Measurements from ENCODE around the gene MTA2. TPM values are rescaled to one million over a fixed set of nuclear protein-coding genes. Genes with fewer than 3 reads are reported as not detected.

MTA2 gene
- total RNA-seq, 1 experiment from 2014 or later: 241 TPM

GRCh38 chr11:62646825-62647608 lies 45.4 kb upstream of the MTA2 start:
- ChIA-PET POLR2A (ENCODE audit: low non-redundant PET) (interaction anchor here (0.6 to 0.8 kb wide), 2 partner anchors 18 to 19 kb away, joined by 3 to 9 read pairs; partner anchors contain the start of gene C11orf98), CTCF (no interaction called here)
- H3K27ac ChIP-seq (ENCODE audit: low read depth, low read length, poor library complexity, severe bottlenecking): peak overlapping the region; percentile 97
- H3K36me3 ChIP-seq (ENCODE audit: insufficient read depth, low read length, poor library complexity, severe bottlenecking): peaks cover 47% of the 10 kb centered on the region
- no TSS peak for BruUV-seq (replicated peaks)
- intact Hi-C loops (cut with micrococcal nuclease; ENCODE audit: unreplicated experiment): no loop called here
- TF ChIP-seq, protein P1, sequence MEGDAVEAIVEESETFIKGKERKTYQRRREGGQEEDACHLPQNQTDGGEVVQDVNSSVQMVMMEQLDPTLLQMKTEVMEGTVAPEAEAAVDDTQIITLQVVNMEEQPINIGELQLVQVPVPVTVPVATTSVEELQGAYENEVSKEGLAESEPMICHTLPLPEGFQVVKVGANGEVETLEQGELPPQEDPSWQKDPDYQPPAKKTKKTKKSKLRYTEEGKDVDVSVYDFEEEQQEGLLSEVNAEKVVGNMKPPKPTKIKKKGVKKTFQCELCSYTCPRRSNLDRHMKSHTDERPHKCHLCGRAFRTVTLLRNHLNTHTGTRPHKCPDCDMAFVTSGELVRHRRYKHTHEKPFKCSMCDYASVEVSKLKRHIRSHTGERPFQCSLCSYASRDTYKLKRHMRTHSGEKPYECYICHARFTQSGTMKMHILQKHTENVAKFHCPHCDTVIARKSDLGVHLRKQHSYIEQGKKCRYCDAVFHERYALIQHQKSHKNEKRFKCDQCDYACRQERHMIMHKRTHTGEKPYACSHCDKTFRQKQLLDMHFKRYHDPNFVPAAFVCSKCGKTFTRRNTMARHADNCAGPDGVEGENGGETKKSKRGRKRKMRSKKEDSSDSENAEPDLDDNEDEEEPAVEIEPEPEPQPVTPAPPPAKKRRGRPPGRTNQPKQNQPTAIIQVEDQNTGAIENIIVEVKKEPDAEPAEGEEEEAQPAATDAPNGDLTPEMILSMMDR (conservative IDR thresholded peaks at IDR 0.05; ENCODE audit: low read depth, low read length): no peak
- TF ChIP-seq EZH2 (IDR thresholded peaks at IDR 0.05; ENCODE audit: borderline replicate concordance, low read depth, low read length, poor library complexity, severe bottlenecking): no peak
- no peak for DNase-seq (ENCODE audit: low spot score)
- peaks cover 14% of the 10 kb centered on the region for H3K4me1 ChIP-seq (ENCODE audit: insufficient read depth, low read length, poor library complexity, severe bottlenecking)
- peak overlapping the region; percentile 96 for H3K4me3 ChIP-seq (ENCODE audit: low read depth, low read length, poor library complexity, severe bottlenecking)
- no peaks in the 10 kb centered on the region for H3K9me3 ChIP-seq (ENCODE audit: low read depth, low read length, poor library complexity, severe bottlenecking)
- no peaks in the 10 kb centered on the region for H3K27me3 ChIP-seq (replicated peaks; ENCODE audit: insufficient read depth, low read depth, low read length, poor library complexity)

GRCh38 chr11:62645946-62646824 lies 44.5 kb upstream of the MTA2 start, which contains the start of gene GANAB:
TSS of gene GANAB (minus strand) at chr11:62646613. CDS start at chr11:62646599, 14 bp downstream.
- no TSS peak for BruUV-seq (replicated peaks)
- ChIA-PET POLR2A (ENCODE audit: low non-redundant PET) (interaction anchor here (0.6 kb wide), 1 partner anchor 18 kb away, joined by 9 read pairs; no protein-coding TSS in a partner anchor), CTCF (interaction anchor here (0.6 kb wide), 2 partner anchors 101 to 1507 kb away, joined by 3 to 11 read pairs; no protein-coding TSS in a partner anchor)
- Histone ChIP-seq H3K4me3 (ENCODE audit: low read depth, low read length, poor library complexity, severe bottlenecking) (peak within 1 kb of the TSS; percentile 96), H3K27ac (ENCODE audit: low read depth, low read length, poor library complexity, severe bottlenecking) (peak within 1 kb of the TSS; percentile 97), H3K27me3 (replicated peaks; ENCODE audit: insufficient read depth, low read depth, low read length, poor library complexity) (no peaks in the 10 kb centered on the region), H3K9me3 (ENCODE audit: low read depth, low read length, poor library complexity, severe bottlenecking) (no peaks in the 10 kb centered on the region), H3K4me1 (ENCODE audit: insufficient read depth, low read length, poor library complexity, severe bottlenecking) (peaks cover 8% of the 10 kb centered on the region), H3K36me3 (ENCODE audit: insufficient read depth, low read length, poor library complexity, severe bottlenecking) (peaks cover 47% of the 10 kb centered on the region)
- no peak for TF ChIP-seq EZH2 (IDR thresholded peaks at IDR 0.05; ENCODE audit: borderline replicate concordance, low read depth, low read length, poor library complexity, severe bottlenecking)
- TF ChIP-seq, protein P1 (conservative IDR thresholded peaks at IDR 0.05; ENCODE audit: low read depth, low read length): no peak
- DNase-seq (ENCODE audit: low spot score): peak; percentile 100
- intact Hi-C loops (cut with micrococcal nuclease; ENCODE audit: unreplicated experiment): no loop called here

GRCh38 chr11:62645671-62645945 lies 43.9 kb upstream of the MTA2 start:
- intact Hi-C loops (cut with micrococcal nuclease; ENCODE audit: unreplicated experiment): no loop called here
- no peaks in the 10 kb centered on the region for H3K27me3 ChIP-seq (replicated peaks; ENCODE audit: insufficient read depth, low read depth, low read length, poor library complexity)
- TSS peak; percentile 48 for BruUV-seq (replicated peaks)
- ChIA-PET CTCF (no interaction called here), POLR2A (ENCODE audit: low non-redundant PET) (no interaction called here)
- peaks cover 8% of the 10 kb centered on the region for H3K4me1 ChIP-seq (ENCODE audit: insufficient read depth, low read length, poor library complexity, severe bottlenecking)
- TF ChIP-seq, protein P1 (conservative IDR thresholded peaks at IDR 0.05; ENCODE audit: low read depth, low read length): no peak
- TF ChIP-seq EZH2 (IDR thresholded peaks at IDR 0.05; ENCODE audit: borderline replicate concordance, low read depth, low read length, poor library complexity, severe bottlenecking): no peak
- peaks cover 47% of the 10 kb centered on the region for H3K36me3 ChIP-seq (ENCODE audit: insufficient read depth, low read length, poor library complexity, severe bottlenecking)
- H3K27ac ChIP-seq (ENCODE audit: low read depth, low read length, poor library complexity, severe bottlenecking): peak overlapping the region; percentile 97
- H3K9me3 ChIP-seq (ENCODE audit: low read depth, low read length, poor library complexity, severe bottlenecking): no peaks in the 10 kb centered on the region
- DNase-seq (ENCODE audit: low spot score): peak; percentile 33
- H3K4me3 ChIP-seq (ENCODE audit: low read depth, low read length, poor library complexity, severe bottlenecking): peak overlapping the region; percentile 96

Data from A673 (cell line).